ENCODE data around the gene SIL1. TPM values are rescaled to one million over a fixed set of nuclear protein-coding genes. Genes with fewer than 3 reads are reported as not detected.

The SIL1 gene
- polyA plus RNA-seq, 1 experiment: 90.5 TPM

- TF ChIP-seq CTCF (IDR thresholded peaks at IDR 0.05; ENCODE audit: insufficient read depth, low read depth, low read length): no peak
- no peak for DNase-seq (ENCODE audit: low read depth)
- no peaks in the 10 kb centered on the region for H3K27me3 ChIP-seq (ENCODE audit: control insufficient read depth, insufficient read depth, low read length)
- H3K4me3 ChIP-seq (ENCODE audit: low read depth, low read length): no peak overlapping the region
- ChIA-PET CTCF (no interaction called here), POLR2A (no interaction called here)
- peaks cover 4% of the 10 kb centered on the region for H3K36me3 ChIP-seq (ENCODE audit: control insufficient read depth, insufficient read depth, low read length)
Observed at GRCh38 chr5:138946831-138947560, 251.2 kb downstream of the SIL1 start.

- H3K27me3 ChIP-seq (ENCODE audit: control insufficient read depth, insufficient read depth, low read length): no peaks in the 10 kb centered on the region
- DNase-seq (ENCODE audit: low read depth): no peak
- POLR2A ChIA-PET: no interaction called here
- no peak for TF ChIP-seq CTCF (IDR thresholded peaks at IDR 0.05; ENCODE audit: insufficient read depth, low read depth, low read length)
- H3K4me3 ChIP-seq (ENCODE audit: low read depth, low read length): no peak overlapping the region
- CTCF ChIA-PET: no interaction called here
- H3K36me3 ChIP-seq (ENCODE audit: control insufficient read depth, insufficient read depth, low read length): peaks cover 4% of the 10 kb centered on the region
Observed at GRCh38 chr5:138946241-138946623, 251.9 kb downstream of the SIL1 start.

GRCh38 chr5:138945421-138946240 is 252.5 kb downstream of the SIL1 start:
- Histone ChIP-seq H3K4me3 (ENCODE audit: low read depth, low read length) (no peak overlapping the region), H3K27me3 (ENCODE audit: control insufficient read depth, insufficient read depth, low read length) (no peaks in the 10 kb centered on the region), H3K36me3 (ENCODE audit: control insufficient read depth, insufficient read depth, low read length) (peaks cover 4% of the 10 kb centered on the region)
- DNase-seq (ENCODE audit: low read depth): no peak
- TF ChIP-seq CTCF (IDR thresholded peaks at IDR 0.05; ENCODE audit: insufficient read depth, low read depth, low read length): no peak
- ChIA-PET POLR2A (no interaction called here), CTCF (no interaction called here)

GRCh38 chr5:138944527-138945322 is 253.4 kb downstream of the SIL1 start:
- H3K27me3 ChIP-seq (ENCODE audit: control insufficient read depth, insufficient read depth, low read length): no peaks in the 10 kb centered on the region
- CTCF ChIA-PET: no interaction called here
- H3K36me3 ChIP-seq (ENCODE audit: control insufficient read depth, insufficient read depth, low read length): peaks cover 3% of the 10 kb centered on the region
- TF ChIP-seq CTCF (IDR thresholded peaks at IDR 0.05; ENCODE audit: insufficient read depth, low read depth, low read length): no peak
- H3K4me3 ChIP-seq (ENCODE audit: low read depth, low read length): no peak overlapping the region
- DNase-seq (ENCODE audit: low read depth): no peak
- POLR2A ChIA-PET: no interaction called here

GRCh38 chr5:138943599-138944173 is 254.5 kb downstream of the SIL1 start:
- H3K27me3 ChIP-seq (ENCODE audit: control insufficient read depth, insufficient read depth, low read length): no peaks in the 10 kb centered on the region
- TF ChIP-seq CTCF (IDR thresholded peaks at IDR 0.05; ENCODE audit: insufficient read depth, low read depth, low read length): no peak
- peaks cover 4% of the 10 kb centered on the region for H3K36me3 ChIP-seq (ENCODE audit: control insufficient read depth, insufficient read depth, low read length)
- POLR2A ChIA-PET: no interaction called here
- H3K4me3 ChIP-seq (ENCODE audit: low read depth, low read length): no peak overlapping the region
- DNase-seq (ENCODE audit: low read depth): no peak
- CTCF ChIA-PET: no interaction called here

All from BJ (cell line).